Astrocyte of the cerebellum (primary cell): Measurements from ENCODE around the gene VSTM2B.

Experiments used
- DNase-seq: peaks from one replicate; pipeline ENCODE4 v3.0.0-alpha.2; 2011; ENCODE audit warnings: low read depth
- H3K4me3 ChIP-seq: 2 replicates; pipeline ENCODE4 v1.5.1; 2011; ENCODE audit warnings: mild to moderate bottlenecking, low read depth, low read length, moderate library complexity
- CTCF ChIP-seq: IDR thresholded peaks from 2 replicates; pipeline ENCODE4 v1.5.1; 2012; ENCODE audit warnings: low read length, low read depth, moderate library complexity, mild to moderate bottlenecking; ENCODE audit errors: missing control alignments
- in situ Hi-C: cut with HindIII; loops from 2 replicates; pipeline ENCODE4 v1.10.0; 2017; ENCODE audit warnings: low sequenced_read_pairs

The VSTM2B gene

GRCh38 chr19:29562299-29563297 lies 36.8 kb downstream of the VSTM2B start:
- in situ Hi-C loops: no loop called here
- no peak overlapping the region for H3K4me3 ChIP-seq
- TF ChIP-seq CTCF: no peak
- no peak for DNase-seq

- DNase-seq: no peak
- TF ChIP-seq CTCF: no peak
- in situ Hi-C loops: no loop called here
- no peak overlapping the region for H3K4me3 ChIP-seq
These were observed 37.8 kb downstream of the VSTM2B start for GRCh38 chr19:29563486-29564101.

- no peak for DNase-seq
- TF ChIP-seq CTCF: no peak
- no peak overlapping the region for H3K4me3 ChIP-seq
- in situ Hi-C loops: no loop called here
These were observed 38.8 kb downstream of the VSTM2B start for GRCh38 chr19:29564574-29565005.

GRCh38 chr19:29565171-29565570 lies 39.4 kb downstream of the VSTM2B start:
- TF ChIP-seq CTCF: no peak
- in situ Hi-C loops: no loop called here

GRCh38 chr19:29566496-29567054 lies 40.8 kb downstream of the VSTM2B start:
- no peak for DNase-seq
- no peak overlapping the region for H3K4me3 ChIP-seq
- no peak for TF ChIP-seq CTCF
- in situ Hi-C loops: no loop called here

More at GRCh38 chr19:29565171-29565570, 39.4 kb downstream of the VSTM2B start:
- DNase-seq: no peak
- no peak overlapping the region for H3K4me3 ChIP-seq

GRCh38 chr19:29567366-29567915 lies 41.6 kb downstream of the VSTM2B start:
- DNase-seq: no peak
- in situ Hi-C loops: no loop called here
- no peak for TF ChIP-seq CTCF
- no peak overlapping the region for H3K4me3 ChIP-seq
